HCT116 (cell line): ENCODE measurements around the gene URI1. TPM values are rescaled to one million over a fixed set of nuclear protein-coding genes. Genes with fewer than 3 reads are reported as not detected.
"Not testable (repeated sequence)": the region's sequence is repeated elsewhere in the genome, so short reads cannot be mapped to it uniquely, and the experiment has no call there.

Source experiments
- ATAC-seq: fragments of 200-7000 bp; cut with Tn5 transposase; 2 replicates; pipeline ENCODE4 v1.9.1; 2020; ENCODE audit warnings: mild to moderate bottlenecking, moderate library complexity
- BruUV-seq: library from RNA; stranded (reverse); fragments of 400-500 nt; replicated peaks from 2 replicates; lab custom pipeline; 2021; lab: Mats Ljungman, UMichigan
- CTCF ChIA-PET: fragments of 300-600 bp; sonication (Branson Sonifier 250); formaldehyde crosslinking; loops from one replicate; lab custom pipeline; 2021; ENCODE audit warnings: antibody characterized with exemption; lab: Charles Lee
- POLR2A ChIA-PET: fragments of 300-600, 350-600 bp; sonication (Branson Sonifier 250); formaldehyde crosslinking; loops from one replicate; lab custom pipeline; 2021; ENCODE audit warnings: antibody characterized with exemption; lab: Charles Lee
- RAD21 ChIA-PET, 2 experiments: fragments of 300-600 bp; sonication (Branson Sonifier 250); formaldehyde crosslinking; loops; one replicate each; lab custom pipeline; 2023; ENCODE audit warnings: low total read pairs in 2 of 2; ENCODE audit not compliant: uncharacterized antibody in 2 of 2, unreplicated experiment in 2 of 2, low non-redundant PET in 1 of 2; lab: Charles Lee
- DNase-seq: peaks from one replicate; pipeline ENCODE4 v3.0.0-alpha.2; 2010; ENCODE audit warnings: low read depth, low spot score
- H2AFZ ChIP-seq: fragments of 200-600 bp; shearing (Covaris generic), sonication (generic); 2 replicates; pipeline ENCODE4 v1.6.1; 2017; ENCODE audit warnings: low read depth, mixed run types, mixed read lengths, antibody characterized with exemption, low read length; ENCODE audit not compliant: poor library complexity, severe bottlenecking
- H3K27ac ChIP-seq: 2 replicates; pipeline ENCODE4 v1.5.1; 2012; ENCODE audit warnings: low read depth, low read length
- H3K27me3 ChIP-seq: fragments of 200-600 bp; sonication (generic); 2 replicates; pipeline ENCODE4 v1.6.1; 2016; ENCODE audit warnings: mixed run types, low read length, mixed read lengths; ENCODE audit not compliant: insufficient read depth
- H3K36me3 ChIP-seq, 2 experiments: fragments of 200-500 bp in 1 of 2; fragments of 200-600 bp in 1 of 2; sonication (Bioruptor generic) in 1 of 2; sonication (generic) in 1 of 2; 2 replicates each; pipeline versions ENCODE4 v1.5.1 to v1.6.1; 2014 to 2016; ENCODE audit warnings: low read length in 2 of 2, inconsistent platforms in 1 of 2, mixed read lengths in 1 of 2, mixed run types in 1 of 2; ENCODE audit not compliant: insufficient read depth in 2 of 2, control insufficient read depth in 1 of 2
- H3K4me1 ChIP-seq, 2 experiments: fragments of 200-600 bp in 1 of 2; sonication (generic) in 1 of 2; 2 replicates each; pipeline versions ENCODE4 v1.5.1 to v1.6.1; 2012 to 2017; ENCODE audit warnings: low read length in 2 of 2, inconsistent platforms in 1 of 2, mild to moderate bottlenecking in 1 of 2, mixed read lengths in 1 of 2, mixed run types in 1 of 2, moderate library complexity in 1 of 2; ENCODE audit not compliant: insufficient read depth in 2 of 2, control insufficient read depth in 1 of 2
- H3K4me2 ChIP-seq: fragments of 200-600 bp; sonication (generic); 2 replicates; pipeline ENCODE4 v1.6.1; 2017; ENCODE audit warnings: mixed run types, low read length, mixed read lengths
- H3K4me3 ChIP-seq, 2 experiments: fragments of 200-600 bp in 1 of 2; sonication (generic) in 1 of 2; replicated peaks in 1 of 2; 2 replicates each; pipeline ENCODE4 v1.5.1; 2011 to 2016; ENCODE audit warnings: low read length in 2 of 2, control low read depth in 1 of 2, low read depth in 1 of 2, mild to moderate bottlenecking in 1 of 2, mixed read lengths in 1 of 2, mixed run types in 1 of 2
- H3K79me2 ChIP-seq: fragments of 200-600 bp; sonication (generic); 2 replicates; pipeline ENCODE4 v1.6.1; 2017; ENCODE audit warnings: mild to moderate bottlenecking, mixed run types, low read length, moderate library complexity, mixed read lengths; ENCODE audit not compliant: insufficient read depth
- H3K9ac ChIP-seq: fragments of 200-600 bp; sonication (generic); 2 replicates; pipeline ENCODE4 v1.6.1; 2016; ENCODE audit warnings: low read length, mixed read lengths
- H3K9me2 ChIP-seq: fragments of 200-600 bp; sonication (generic), shearing (Covaris generic); 2 replicates; pipeline ENCODE4 v1.6.1; 2017; ENCODE audit warnings: mixed run types, mild to moderate bottlenecking, moderate library complexity; ENCODE audit not compliant: insufficient read depth
- H3K9me3 ChIP-seq, 2 experiments: fragments of 200-500 bp in 1 of 2; fragments of 200-600 bp in 1 of 2; sonication (Bioruptor generic) in 1 of 2; sonication (generic) in 1 of 2; 2 replicates each; pipeline ENCODE4 v1.6.1; 2014 to 2017; ENCODE audit warnings: low read length in 2 of 2, mixed read lengths in 2 of 2, inconsistent platforms in 1 of 2, low read depth in 1 of 2, mild to moderate bottlenecking in 1 of 2, mixed run types in 1 of 2, moderate library complexity in 1 of 2; ENCODE audit not compliant: control insufficient read depth in 1 of 2, insufficient read depth in 1 of 2
- H4K20me1 ChIP-seq: fragments of 200-600 bp; sonication (generic), shearing (Covaris generic); 2 replicates; pipeline ENCODE4 v1.6.1; 2017; ENCODE audit warnings: mixed run types, mild to moderate bottlenecking, moderate library complexity; ENCODE audit not compliant: insufficient read depth
- CEBPB ChIP-seq: IDR thresholded peaks from 2 replicates; pipeline ENCODE4 v1.6.1; 2012; ENCODE audit warnings: low read depth
- JUND ChIP-seq: IDR thresholded peaks from 2 replicates; pipeline ENCODE4 v1.6.1; 2012
- RAD21 ChIP-seq: IDR thresholded peaks from 2 replicates; pipeline ENCODE4 v1.6.1; 2012; ENCODE audit warnings: low read depth, mild to moderate bottlenecking
- SRF ChIP-seq: IDR thresholded peaks from 2 replicates; pipeline ENCODE4 v1.6.1; 2012; ENCODE audit warnings: low read depth
- TCF7L2 ChIP-seq: IDR thresholded peaks from 2 replicates; pipeline ENCODE4 v1.7.0; 2011; ENCODE audit warnings: borderline replicate concordance, inconsistent platforms; ENCODE audit not compliant: insufficient read depth, insufficient read length; ENCODE audit errors: extremely low read depth
- intact Hi-C: fragments of 100-400 bp; cut with micrococcal nuclease; formaldehyde crosslinking; loops from 2 replicates; pipeline ENCODE4 v1.10.0; 2022
- total RNA-seq: library from RNA; stranded (reverse); gene quantifications from one replicate; pipeline ENCODE4 v1.2.1, GENCODE V29; 2021; ENCODE audit not compliant: unreplicated experiment
- TF ChIP-seq, protein P1 (sequence below): IDR thresholded peaks from 2 replicates; pipeline ENCODE4 v1.6.1; 2012
- TF ChIP-seq, protein P2 (sequence below), 3 experiments: fragments of 200-600 bp in 1 of 3; sonication (generic) in 1 of 3; IDR thresholded peaks in 2 of 3; conservative IDR thresholded peaks in 1 of 3; 2 replicates each; pipeline ENCODE4 v1.5.1; 2012 to 2017; ENCODE audit warnings: low read depth in 2 of 3, low read length in 2 of 3, antibody characterized with exemption in 1 of 3, borderline replicate concordance in 1 of 3, control low read depth in 1 of 3, mild to moderate bottlenecking in 1 of 3, mixed read lengths in 1 of 3, mixed run types in 1 of 3, moderate library complexity in 1 of 3; ENCODE audit not compliant: insufficient read depth in 1 of 3

URI1 gene
- total RNA-seq, 1 experiment from 2014 or later = 51.4 TPM

DNA sequence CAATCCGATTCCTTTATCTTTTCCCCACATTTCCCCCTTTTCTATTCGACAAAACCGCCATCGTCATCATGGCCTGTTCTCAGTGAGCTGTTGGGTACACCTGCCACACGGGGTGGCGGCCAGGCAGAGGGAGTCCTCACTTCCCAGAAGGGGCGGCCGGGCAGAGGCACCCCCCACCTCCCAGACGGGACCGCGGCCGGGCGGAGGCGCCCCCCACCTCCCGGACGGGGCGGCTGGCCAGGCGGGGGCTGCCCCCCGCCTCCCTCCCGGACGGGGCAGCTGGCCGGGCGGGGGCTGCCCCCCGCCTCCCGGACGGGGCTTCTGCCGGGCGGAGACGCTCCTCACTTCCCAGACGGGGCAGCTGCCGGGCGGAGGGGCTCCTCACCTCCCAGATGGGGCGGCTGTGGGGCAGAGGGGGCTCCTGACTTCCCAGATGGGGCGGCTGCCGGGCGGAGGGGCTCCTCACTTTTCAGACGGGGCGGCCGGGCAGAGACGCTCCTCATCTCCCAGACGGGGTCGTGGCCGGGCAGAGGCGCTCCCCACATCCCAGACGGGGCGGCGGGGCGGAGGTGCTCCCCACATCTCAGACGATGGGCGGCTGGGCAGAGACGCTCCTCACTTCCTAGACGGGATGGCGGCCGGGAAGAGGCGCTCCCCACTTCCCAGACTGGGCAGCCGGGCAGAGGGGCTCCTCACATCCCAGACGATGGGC, 6.9 kb downstream of the URI1 start:
- BruUV-seq, H3K27ac ChIP-seq, RAD21 ChIA-PET, H3K4me1 ChIP-seq, H3K4me3 ChIP-seq, intact Hi-C loops, POLR2A ChIA-PET, H3K36me3 ChIP-seq, H2AFZ ChIP-seq, CTCF ChIA-PET, DNase-seq, H3K4me2 ChIP-seq, H3K9me2 ChIP-seq, H3K27me3 ChIP-seq, H3K9me3 ChIP-seq, ATAC-seq, H3K9ac ChIP-seq: not testable (repeated sequence)
- peaks cover 41% of the 10 kb centered on the region for H4K20me1 ChIP-seq
- peaks cover 90% of the 10 kb centered on the region for H3K79me2 ChIP-seq

DNA sequence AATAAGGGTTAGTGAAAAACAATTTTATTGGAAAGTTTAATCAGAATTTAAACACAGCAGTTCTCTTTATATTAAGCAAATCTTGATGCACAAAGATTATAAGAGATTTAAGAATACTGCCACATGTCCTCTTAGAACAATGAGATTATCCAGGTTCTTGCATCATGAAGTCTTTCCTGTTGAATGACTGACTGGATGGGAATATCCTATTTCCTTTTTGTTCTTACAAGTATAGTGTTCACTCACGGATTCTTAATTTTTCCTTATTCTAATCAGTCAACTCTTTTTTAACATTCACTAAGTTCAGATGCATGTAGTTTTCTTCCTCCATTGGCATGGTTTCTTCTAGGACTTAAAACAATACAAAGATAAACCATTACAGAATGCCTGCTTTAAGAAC, 10.1 kb downstream of the URI1 start:
- H3K4me2 ChIP-seq = no peak overlapping the region
- TF ChIP-seq TCF7L2 = no peak
- TF ChIP-seq, protein P1, sequence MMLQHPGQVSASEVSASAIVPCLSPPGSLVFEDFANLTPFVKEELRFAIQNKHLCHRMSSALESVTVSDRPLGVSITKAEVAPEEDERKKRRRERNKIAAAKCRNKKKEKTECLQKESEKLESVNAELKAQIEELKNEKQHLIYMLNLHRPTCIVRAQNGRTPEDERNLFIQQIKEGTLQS = no peak
- no peak for TF ChIP-seq RAD21
- TF ChIP-seq, protein P2, sequence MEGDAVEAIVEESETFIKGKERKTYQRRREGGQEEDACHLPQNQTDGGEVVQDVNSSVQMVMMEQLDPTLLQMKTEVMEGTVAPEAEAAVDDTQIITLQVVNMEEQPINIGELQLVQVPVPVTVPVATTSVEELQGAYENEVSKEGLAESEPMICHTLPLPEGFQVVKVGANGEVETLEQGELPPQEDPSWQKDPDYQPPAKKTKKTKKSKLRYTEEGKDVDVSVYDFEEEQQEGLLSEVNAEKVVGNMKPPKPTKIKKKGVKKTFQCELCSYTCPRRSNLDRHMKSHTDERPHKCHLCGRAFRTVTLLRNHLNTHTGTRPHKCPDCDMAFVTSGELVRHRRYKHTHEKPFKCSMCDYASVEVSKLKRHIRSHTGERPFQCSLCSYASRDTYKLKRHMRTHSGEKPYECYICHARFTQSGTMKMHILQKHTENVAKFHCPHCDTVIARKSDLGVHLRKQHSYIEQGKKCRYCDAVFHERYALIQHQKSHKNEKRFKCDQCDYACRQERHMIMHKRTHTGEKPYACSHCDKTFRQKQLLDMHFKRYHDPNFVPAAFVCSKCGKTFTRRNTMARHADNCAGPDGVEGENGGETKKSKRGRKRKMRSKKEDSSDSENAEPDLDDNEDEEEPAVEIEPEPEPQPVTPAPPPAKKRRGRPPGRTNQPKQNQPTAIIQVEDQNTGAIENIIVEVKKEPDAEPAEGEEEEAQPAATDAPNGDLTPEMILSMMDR (IDR thresholded peaks at IDR 0.05 in 2 of 3, conservative IDR thresholded peaks at IDR 0.05 in 1 of 3; ENCODE audit: borderline replicate concordance in 1 of 3, insufficient read depth in 1 of 3, low read depth in 2 of 3, low read length in 2 of 3) = no peak
- no peak for TF ChIP-seq CEBPB
- TF ChIP-seq JUND = no peak
- TF ChIP-seq SRF = no peak
- TF ChIP-seq, all 23 proteins: peak for 0
- Histone ChIP-seq H3K9me2 (no peaks in the 10 kb centered on the region), H3K36me3 (0 out of 4 replicates have a peak, but pooled peaks cover 0 to 2% of the 10 kb centered on the region in 2 experiments), H2AFZ (no peak overlapping the region), H3K27ac (no peak overlapping the region), H3K4me3 (no peak overlapping the region), H3K79me2 (peaks cover 92% of the 10 kb centered on the region), H4K20me1 (peaks cover 17% of the 10 kb centered on the region), H3K27me3 (no peaks in the 10 kb centered on the region), H3K4me1 (no peaks in the 10 kb centered on the region; a peak in 1 of 4 replicates), H3K9me3 (no peaks in the 10 kb centered on the region), H3K9ac (no peak overlapping the region)
- POLR2A ChIA-PET = no interaction called here
- RAD21 ChIA-PET = no interaction called here
- intact Hi-C loops = no loop called here
- no peak for DNase-seq
- BruUV-seq = no TSS peak
- CTCF ChIA-PET = no interaction called here
- ATAC-seq = no peak
